BLaER1 treated with 17β-estradiol and CSF1 and Interleukin-3, amounts not matched to agents 10 nM and 100 nM (cell line): Measurements from ENCODE around the gene TTF2.
A peak's percentile ranks its signal among the peaks of the same experiment; 100 is the strongest.

ENCODE experiments used
- H3K27ac ChIP-seq, 11 experiments: shearing (Covaris generic); formaldehyde crosslinking; 2 replicates each; pipeline ENCODE4 v1.8.1; 2022
- H3K27me3 ChIP-seq, 11 experiments: shearing (Covaris generic); formaldehyde crosslinking; 2 replicates each; pipeline ENCODE4 v1.8.1; 2022
- H3K36me3 ChIP-seq, 11 experiments: shearing (Covaris generic); formaldehyde crosslinking; 2 replicates each; pipeline ENCODE4 v1.8.1; 2022
- H3K4me1 ChIP-seq, 10 experiments: shearing (Covaris generic); formaldehyde crosslinking; 2 replicates each; pipeline ENCODE4 v1.8.1; 2022
- H3K4me2 ChIP-seq, 11 experiments: shearing (Covaris generic); formaldehyde crosslinking; 2 replicates each; pipeline ENCODE4 v1.8.1; 2022
- H3K4me3 ChIP-seq, 10 experiments: shearing (Covaris generic); formaldehyde crosslinking; 2 replicates each; pipeline ENCODE4 v1.8.1; 2022
- H3K9ac ChIP-seq, 11 experiments: shearing (Covaris generic); formaldehyde crosslinking; 2 replicates each; pipeline ENCODE4 v1.8.1; 2022
- H3K9me3 ChIP-seq, 11 experiments: shearing (Covaris generic); formaldehyde crosslinking; replicated peaks in 1 of 11; 2 replicates each; pipeline ENCODE4 v1.8.1; 2022
- H4K20me1 ChIP-seq, 11 experiments: shearing (Covaris generic); formaldehyde crosslinking; 2 replicates each; pipeline ENCODE4 v1.8.1; 2022
- Cebpa-rat ChIP-seq, 11 experiments: shearing (Covaris generic); IDR thresholded peaks; 2 replicates each; pipeline ENCODE4 v1.8.1; 2022

The TTF2 gene

GRCh38 chr1:117067533-117068370 lies 7.6 kb downstream of the TTF2 start:
- peaks cover 0 to 24% (median 3%) of the 10 kb centered on the region in 11 experiments; a peak in 6 of 22 replicates for H4K20me1 ChIP-seq
- no peak overlapping the region for H3K27ac ChIP-seq
- peaks cover 11 to 100% (median 84%) of the 10 kb centered on the region in 11 experiments for H3K36me3 ChIP-seq
- H3K9ac ChIP-seq = no peak overlapping the region
- no peak overlapping the region for H3K4me2 ChIP-seq
- H3K27me3 ChIP-seq = no peaks in the 10 kb centered on the region
- no peak overlapping the region for H3K4me3 ChIP-seq
- H3K4me1 ChIP-seq = peaks cover 0 to 10% (median 3%) of the 10 kb centered on the region in 10 experiments; a peak in 10 of 20 replicates
- no peaks in the 10 kb centered on the region for H3K9me3 ChIP-seq
- TF ChIP-seq Cebpa-rat (IDR thresholded peaks at IDR 0.05) = no peak

- TF ChIP-seq Cebpa-rat (IDR thresholded peaks at IDR 0.05) = no peak
- H3K4me1 ChIP-seq = peaks cover 0 to 7% (median 0%) of the 10 kb centered on the region in 10 experiments; a peak in 3 of 20 replicates
- no peaks in the 10 kb centered on the region for H3K27me3 ChIP-seq
- no peak overlapping the region for H3K4me2 ChIP-seq
- H4K20me1 ChIP-seq = peaks cover 0 to 24% (median 3%) of the 10 kb centered on the region in 11 experiments; a peak in 6 of 22 replicates
- H3K36me3 ChIP-seq = peaks cover 17 to 100% (median 84%) of the 10 kb centered on the region in 11 experiments
- no peak overlapping the region for H3K9ac ChIP-seq
- H3K9me3 ChIP-seq = no peaks in the 10 kb centered on the region
- no peak overlapping the region for H3K27ac ChIP-seq
- no peak overlapping the region for H3K4me3 ChIP-seq
Measured at GRCh38 chr1:117068580-117068979, 8.5 kb downstream of the TTF2 start.

GRCh38 chr1:117069220-117069844 lies 9.2 kb downstream of the TTF2 start:
- H3K9me3 ChIP-seq = no peaks in the 10 kb centered on the region
- TF ChIP-seq Cebpa-rat (IDR thresholded peaks at IDR 0.05) = no peak
- peaks cover 0 to 24% (median 3%) of the 10 kb centered on the region in 11 experiments; a peak in 6 of 22 replicates for H4K20me1 ChIP-seq
- H3K36me3 ChIP-seq = peaks cover 25 to 100% (median 85%) of the 10 kb centered on the region in 11 experiments
- no peak overlapping the region for H3K9ac ChIP-seq
- H3K4me1 ChIP-seq = peaks cover 0 to 7% (median 0%) of the 10 kb centered on the region in 10 experiments; a peak in 2 of 20 replicates
- no peak overlapping the region for H3K4me2 ChIP-seq
- no peak overlapping the region for H3K4me3 ChIP-seq
- H3K27ac ChIP-seq = peak overlapping the region in 5 of 11 experiments; percentile 17 to 38 (median 23); a peak in 6 of 22 replicates
- H3K27me3 ChIP-seq = no peaks in the 10 kb centered on the region

- Histone ChIP-seq H3K9ac (no peak overlapping the region), H4K20me1 (peaks cover 0 to 24% (median 3%) of the 10 kb centered on the region in 11 experiments; a peak in 6 of 22 replicates), H3K27me3 (no peaks in the 10 kb centered on the region), H3K4me1 (peaks cover 0 to 7% (median 0%) of the 10 kb centered on the region in 10 experiments; a peak in 2 of 20 replicates), H3K4me2 (no peak overlapping the region), H3K27ac (no peak overlapping the region), H3K9me3 (no peaks in the 10 kb centered on the region), H3K36me3 (peaks cover 33 to 100% (median 85%) of the 10 kb centered on the region in 11 experiments), H3K4me3 (no peak overlapping the region)
- TF ChIP-seq Cebpa-rat (IDR thresholded peaks at IDR 0.05) = no peak
Measured at GRCh38 chr1:117070124-117070523, 10.0 kb downstream of the TTF2 start.

GRCh38 chr1:117076648-117077047 lies 16.5 kb downstream of the TTF2 start:
- no peak overlapping the region for H3K9ac ChIP-seq
- H3K27me3 ChIP-seq = no peaks in the 10 kb centered on the region
- H4K20me1 ChIP-seq = peaks cover 0 to 4% (median 0%) of the 10 kb centered on the region in 11 experiments; a peak in 3 of 22 replicates
- no peak overlapping the region for H3K27ac ChIP-seq
- H3K4me2 ChIP-seq = no peak overlapping the region
- peaks cover 0 to 8% (median 0%) of the 10 kb centered on the region in 10 experiments; a peak in 6 of 20 replicates for H3K4me1 ChIP-seq
- H3K36me3 ChIP-seq = peaks cover 87 to 100% (median 97%) of the 10 kb centered on the region in 11 experiments
- H3K9me3 ChIP-seq = no peaks in the 10 kb centered on the region
- TF ChIP-seq Cebpa-rat (IDR thresholded peaks at IDR 0.05) = no peak
- no peak overlapping the region for H3K4me3 ChIP-seq

GRCh38 chr1:117077267-117077666 lies 17.1 kb downstream of the TTF2 start:
- H3K4me2 ChIP-seq = peak overlapping the region in 2 of 11 experiments; percentile 5 to 11; a peak in 1 of 22 replicates
- H4K20me1 ChIP-seq = no peaks in the 10 kb centered on the region; a peak in 1 of 22 replicates
- no peaks in the 10 kb centered on the region for H3K9me3 ChIP-seq
- H3K36me3 ChIP-seq = peaks cover 93 to 100% (median 98%) of the 10 kb centered on the region in 11 experiments
- peaks cover 0 to 8% (median 0%) of the 10 kb centered on the region in 10 experiments; a peak in 6 of 20 replicates for H3K4me1 ChIP-seq
- TF ChIP-seq Cebpa-rat (IDR thresholded peaks at IDR 0.05) = no peak
- no peak overlapping the region for H3K27ac ChIP-seq
- no peak overlapping the region for H3K4me3 ChIP-seq
- H3K9ac ChIP-seq = no peak overlapping the region; a peak in 1 of 22 replicates
- no peaks in the 10 kb centered on the region for H3K27me3 ChIP-seq

GRCh38 chr1:117079737-117080136 lies 19.6 kb downstream of the TTF2 start:
- Histone ChIP-seq H3K4me2 (no peak overlapping the region), H3K27me3 (no peaks in the 10 kb centered on the region), H3K9ac (no peak overlapping the region), H3K27ac (no peak overlapping the region), H3K36me3 (peaks cover 98 to 100% (median 100%) of the 10 kb centered on the region in 11 experiments), H3K4me1 (peaks cover 0 to 8% (median 0%) of the 10 kb centered on the region in 10 experiments; a peak in 6 of 20 replicates), H4K20me1 (no peaks in the 10 kb centered on the region; a peak in 1 of 22 replicates), H3K9me3 (no peaks in the 10 kb centered on the region), H3K4me3 (no peak overlapping the region)
- TF ChIP-seq Cebpa-rat (IDR thresholded peaks at IDR 0.05) = no peak

GRCh38 chr1:117084231-117084630 lies 24.1 kb downstream of the TTF2 start:
- Histone ChIP-seq H4K20me1 (no peaks in the 10 kb centered on the region), H3K9me3 (no peaks in the 10 kb centered on the region), H3K27ac (no peak overlapping the region), H3K36me3 (peaks cover 87 to 100% (median 97%) of the 10 kb centered on the region in 11 experiments), H3K4me3 (no peak overlapping the region), H3K4me1 (no peaks in the 10 kb centered on the region), H3K9ac (no peak overlapping the region), H3K4me2 (no peak overlapping the region), H3K27me3 (no peaks in the 10 kb centered on the region)
- no peak for TF ChIP-seq Cebpa-rat (IDR thresholded peaks at IDR 0.05)

- H3K9me3 ChIP-seq = no peaks in the 10 kb centered on the region
- H3K4me1 ChIP-seq = no peaks in the 10 kb centered on the region
- H3K4me3 ChIP-seq = no peak overlapping the region
- no peak overlapping the region for H3K9ac ChIP-seq
- H3K36me3 ChIP-seq = peaks cover 86 to 100% (median 97%) of the 10 kb centered on the region in 11 experiments
- no peak overlapping the region for H3K4me2 ChIP-seq
- H3K27me3 ChIP-seq = no peaks in the 10 kb centered on the region
- TF ChIP-seq Cebpa-rat (IDR thresholded peaks at IDR 0.05) = no peak
- no peak overlapping the region for H3K27ac ChIP-seq
- peaks cover 0 to 3% (median 0%) of the 10 kb centered on the region in 11 experiments; a peak in 2 of 22 replicates for H4K20me1 ChIP-seq
Measured at GRCh38 chr1:117087686-117088085, 27.6 kb downstream of the TTF2 start.
